Bronchial epithelial cell (primary cell): ENCODE data around the gene ZNF800. TPM values are rescaled to one million over a fixed set of nuclear protein-coding genes. Genes with fewer than 3 reads are reported as not detected.
"Not testable (repeated sequence)": the region's sequence is repeated elsewhere in the genome, so short reads cannot be mapped to it uniquely, and the experiment has no call there.

Source experiments
- DNase-seq: peaks from one replicate; pipeline ENCODE4 v3.0.0-alpha.2; 2010; ENCODE audit warnings: low read depth
- FAIRE-seq: peaks from 2 replicates; lab custom pipeline; 2011; peaks lifted over from hg19 to GRCh38; lab: Jason Lieb, UNC
- H3K27me3 ChIP-seq: 2 replicates; pipeline ENCODE4 v1.5.1; 2011; ENCODE audit warnings: low read length; ENCODE audit not compliant: control insufficient read depth, insufficient read depth
- H3K36me3 ChIP-seq: 2 replicates; pipeline ENCODE4 v1.5.1; 2011; ENCODE audit warnings: low read length; ENCODE audit not compliant: control insufficient read depth, insufficient read depth
- H3K4me3 ChIP-seq: 2 replicates; pipeline ENCODE4 v1.5.1; 2011; ENCODE audit warnings: mild to moderate bottlenecking, low read depth, low read length, control low read depth
- total RNA-seq: library from RNA; depleted of rRNA; stranded (reverse); fragments of >200 nt; gene quantifications from 2 replicates; pipeline ENCODE4 v1.2.1, GENCODE V29; 2014
- TF ChIP-seq, protein P1 (sequence below): IDR thresholded peaks from 2 replicates; pipeline ENCODE4 v1.5.1; 2011; ENCODE audit warnings: mild to moderate bottlenecking, moderate library complexity, low read length, control low read depth, inconsistent platforms; ENCODE audit not compliant: insufficient read depth, severe bottlenecking

Gene ZNF800, protein sequence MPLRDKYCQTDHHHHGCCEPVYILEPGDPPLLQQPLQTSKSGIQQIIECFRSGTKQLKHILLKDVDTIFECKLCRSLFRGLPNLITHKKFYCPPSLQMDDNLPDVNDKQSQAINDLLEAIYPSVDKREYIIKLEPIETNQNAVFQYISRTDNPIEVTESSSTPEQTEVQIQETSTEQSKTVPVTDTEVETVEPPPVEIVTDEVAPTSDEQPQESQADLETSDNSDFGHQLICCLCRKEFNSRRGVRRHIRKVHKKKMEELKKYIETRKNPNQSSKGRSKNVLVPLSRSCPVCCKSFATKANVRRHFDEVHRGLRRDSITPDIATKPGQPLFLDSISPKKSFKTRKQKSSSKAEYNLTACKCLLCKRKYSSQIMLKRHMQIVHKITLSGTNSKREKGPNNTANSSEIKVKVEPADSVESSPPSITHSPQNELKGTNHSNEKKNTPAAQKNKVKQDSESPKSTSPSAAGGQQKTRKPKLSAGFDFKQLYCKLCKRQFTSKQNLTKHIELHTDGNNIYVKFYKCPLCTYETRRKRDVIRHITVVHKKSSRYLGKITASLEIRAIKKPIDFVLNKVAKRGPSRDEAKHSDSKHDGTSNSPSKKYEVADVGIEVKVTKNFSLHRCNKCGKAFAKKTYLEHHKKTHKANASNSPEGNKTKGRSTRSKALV
- total RNA-seq = 13.6 and 14.5 TPM in 2 replicates

DNA sequence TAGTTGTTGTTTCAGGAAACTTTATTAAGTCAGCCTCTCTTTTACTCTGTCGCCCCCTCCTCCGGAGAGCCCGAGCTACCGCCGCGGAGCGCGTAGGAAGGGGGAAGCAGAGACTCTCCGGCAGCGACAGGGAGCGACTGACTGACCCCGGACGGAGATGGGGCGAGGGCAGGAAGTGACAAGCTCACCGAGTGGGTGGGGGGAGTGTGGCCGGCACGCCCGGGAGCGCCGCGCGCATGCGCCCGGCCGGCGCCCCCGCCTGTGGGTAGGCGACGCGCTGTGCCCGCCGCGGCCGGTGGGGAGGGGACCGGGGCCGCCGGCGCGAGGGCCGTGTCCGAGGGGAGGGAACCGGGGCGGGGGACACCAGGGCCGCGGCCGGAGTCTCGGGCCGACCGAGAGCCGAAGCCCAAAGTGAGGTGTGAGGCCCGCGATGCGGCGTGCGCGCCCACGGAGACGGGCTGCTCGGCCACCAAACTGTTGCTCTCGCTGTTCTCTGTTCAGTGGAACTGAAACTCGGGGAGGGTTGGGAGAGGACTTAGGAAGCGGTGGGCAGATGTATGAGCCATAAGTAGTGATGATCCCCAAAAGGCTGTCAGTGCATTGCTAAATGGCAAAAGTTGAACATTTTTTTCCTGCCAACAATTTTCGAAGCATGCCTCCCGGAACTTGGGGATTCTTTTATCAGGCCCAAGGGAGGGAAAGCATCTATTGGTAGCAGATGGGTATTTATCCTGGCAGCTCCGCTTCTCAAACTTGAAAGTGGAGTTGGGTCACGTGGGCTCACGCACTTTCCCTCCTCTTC lies at the start of gene ZNF800:
TSS of gene ZNF800 (minus strand) at position 143 of the 802 bp plus-strand sequence. CDS start 1,151 bp downstream, outside the sequence.
- no peak for FAIRE-seq
- Histone ChIP-seq H3K36me3 (no peaks in the 10 kb centered on the region), H3K27me3 (no peaks in the 10 kb centered on the region), H3K4me3 (peak within 1 kb of the TSS; percentile 95)
- peak; percentile 69 for DNase-seq
- TF ChIP-seq, protein P1, sequence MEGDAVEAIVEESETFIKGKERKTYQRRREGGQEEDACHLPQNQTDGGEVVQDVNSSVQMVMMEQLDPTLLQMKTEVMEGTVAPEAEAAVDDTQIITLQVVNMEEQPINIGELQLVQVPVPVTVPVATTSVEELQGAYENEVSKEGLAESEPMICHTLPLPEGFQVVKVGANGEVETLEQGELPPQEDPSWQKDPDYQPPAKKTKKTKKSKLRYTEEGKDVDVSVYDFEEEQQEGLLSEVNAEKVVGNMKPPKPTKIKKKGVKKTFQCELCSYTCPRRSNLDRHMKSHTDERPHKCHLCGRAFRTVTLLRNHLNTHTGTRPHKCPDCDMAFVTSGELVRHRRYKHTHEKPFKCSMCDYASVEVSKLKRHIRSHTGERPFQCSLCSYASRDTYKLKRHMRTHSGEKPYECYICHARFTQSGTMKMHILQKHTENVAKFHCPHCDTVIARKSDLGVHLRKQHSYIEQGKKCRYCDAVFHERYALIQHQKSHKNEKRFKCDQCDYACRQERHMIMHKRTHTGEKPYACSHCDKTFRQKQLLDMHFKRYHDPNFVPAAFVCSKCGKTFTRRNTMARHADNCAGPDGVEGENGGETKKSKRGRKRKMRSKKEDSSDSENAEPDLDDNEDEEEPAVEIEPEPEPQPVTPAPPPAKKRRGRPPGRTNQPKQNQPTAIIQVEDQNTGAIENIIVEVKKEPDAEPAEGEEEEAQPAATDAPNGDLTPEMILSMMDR = no peak

DNA sequence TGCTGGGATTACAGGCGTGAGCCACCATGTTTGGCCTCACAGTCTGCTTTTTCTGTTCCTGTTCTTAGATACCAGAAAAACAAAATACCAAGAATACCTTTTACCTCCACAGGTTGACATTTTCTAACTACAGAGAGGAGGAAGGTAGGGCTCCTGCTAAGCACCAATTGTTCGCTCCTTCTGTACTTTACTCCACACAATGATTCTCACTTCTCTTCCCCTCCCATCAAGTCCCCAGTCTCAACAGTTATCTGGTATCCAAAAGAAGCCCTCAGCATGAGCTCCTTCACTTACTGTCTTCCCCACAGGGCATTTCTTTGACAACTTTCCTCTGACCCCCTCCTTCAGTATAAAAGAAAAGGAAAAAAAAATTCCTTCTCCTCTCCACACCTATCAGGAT lies 47.7 kb upstream of the ZNF800 start:
- TF ChIP-seq, protein P1 = no peak
- Histone ChIP-seq H3K4me3 (no peak overlapping the region), H3K27me3 (no peaks in the 10 kb centered on the region), H3K36me3 (no peaks in the 10 kb centered on the region)
- no peak for DNase-seq
- no peak for FAIRE-seq

DNA sequence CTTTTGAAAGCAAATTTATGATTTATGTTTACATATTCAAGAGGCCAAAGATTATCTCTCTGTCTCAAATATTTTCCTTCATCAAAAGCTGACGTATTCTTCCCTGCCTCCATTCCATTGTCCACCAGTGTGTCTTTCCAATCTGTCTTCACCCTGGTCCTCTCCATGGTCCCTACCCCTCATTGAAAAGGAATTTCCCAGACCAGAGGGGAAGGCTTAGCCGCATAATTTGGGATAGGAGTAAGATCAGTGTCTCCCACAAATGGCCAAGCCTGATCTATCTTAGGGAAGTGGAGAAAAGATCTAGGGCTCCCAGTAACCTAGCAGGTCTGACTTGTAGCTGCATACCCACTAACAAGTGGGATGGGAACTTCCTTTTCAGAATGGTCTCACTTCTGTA lies 46.3 kb upstream of the ZNF800 start:
- Histone ChIP-seq H3K27me3 (no peaks in the 10 kb centered on the region), H3K36me3 (no peaks in the 10 kb centered on the region), H3K4me3 (no peak overlapping the region)
- DNase-seq (no peak), FAIRE-seq (no peak)
- TF ChIP-seq, protein P1 = no peak

DNA sequence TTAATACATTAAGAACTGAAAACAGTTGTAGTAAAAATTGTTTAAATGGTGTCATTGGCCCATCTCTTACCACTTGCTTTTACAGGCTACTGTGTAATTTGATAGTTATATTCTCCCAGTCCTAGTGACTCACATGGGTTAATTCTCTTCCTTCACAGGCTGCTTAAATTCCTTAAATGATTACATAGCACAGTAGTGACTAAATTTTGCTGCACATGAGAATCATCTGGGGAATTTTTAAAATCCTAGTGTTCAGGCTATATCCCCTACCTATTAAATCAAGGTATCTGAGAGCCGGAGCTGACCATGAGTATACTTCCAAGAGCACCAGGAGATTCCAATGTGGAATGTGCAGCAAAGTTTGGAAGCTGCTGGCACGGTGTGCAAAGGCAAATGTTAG lies 45.3 kb upstream of the ZNF800 start:
- FAIRE-seq = no peak
- no peaks in the 10 kb centered on the region for H3K36me3 ChIP-seq
- no peak overlapping the region for H3K4me3 ChIP-seq
- no peaks in the 10 kb centered on the region for H3K27me3 ChIP-seq
- TF ChIP-seq, protein P1 = no peak
- peak; percentile 85 for DNase-seq

DNA sequence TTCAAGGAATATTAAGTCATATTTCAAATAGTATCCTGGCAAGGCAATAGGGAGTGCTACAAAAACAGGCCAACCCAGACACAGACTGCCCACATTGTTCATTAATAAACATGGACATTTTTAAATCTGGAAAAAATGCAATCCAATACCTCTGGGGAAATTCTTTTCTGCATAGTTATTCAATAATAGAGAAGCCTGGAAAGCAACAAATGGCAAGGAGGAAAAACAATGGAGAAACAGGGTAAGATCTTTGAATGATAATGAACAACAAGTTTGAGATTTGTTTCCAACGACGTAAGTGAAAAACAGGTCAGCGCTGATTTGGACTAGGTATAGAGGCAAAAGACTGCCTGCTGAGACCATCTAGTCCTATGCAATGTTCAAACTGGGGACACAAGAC lies 44.7 kb upstream of the ZNF800 start:
- TF ChIP-seq, protein P1 = no peak
- FAIRE-seq = no peak
- no peaks in the 10 kb centered on the region for H3K36me3 ChIP-seq
- no peaks in the 10 kb centered on the region for H3K27me3 ChIP-seq
- H3K4me3 ChIP-seq = no peak overlapping the region
- DNase-seq = no peak

DNA sequence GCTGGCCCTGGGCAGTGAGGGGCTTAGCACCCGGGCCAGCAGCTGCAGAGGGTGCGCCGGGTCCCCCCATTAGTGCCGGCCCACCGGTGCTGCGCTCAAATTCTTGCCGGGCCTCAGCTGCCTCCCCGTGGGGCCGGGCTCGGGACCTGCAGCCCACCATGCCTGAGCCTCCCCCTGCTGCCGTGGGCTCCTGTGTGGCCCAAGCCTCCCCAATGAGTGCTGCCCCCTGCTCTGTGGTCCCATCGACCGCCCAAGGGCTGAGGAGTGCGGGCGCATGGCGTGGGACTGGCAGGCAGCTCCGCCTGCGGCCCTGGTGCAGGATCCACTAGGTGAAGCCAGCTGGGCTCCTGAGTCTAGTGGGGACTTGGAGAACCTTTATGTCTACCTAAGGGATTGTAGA lies 36.8 kb upstream of the ZNF800 start:
- FAIRE-seq, H3K4me3 ChIP-seq: not testable (repeated sequence)

More for the DNA sequence above, 36.8 kb upstream of the ZNF800 start:
- DNase-seq, H3K36me3 ChIP-seq, H3K27me3 ChIP-seq: not testable (repeated sequence)
